Endothelial cell of umbilical vein (primary cell): Measurements from ENCODE around the gene PLA2G4E. TPM values are rescaled to one million over a fixed set of nuclear protein-coding genes. Genes with fewer than 3 reads are reported as not detected.

Experiments used
- BruUV-seq: library from RNA; stranded (reverse); fragments of 400-500 nt; replicated peaks from 2 replicates; lab custom pipeline; 2021; lab: Mats Ljungman, UMichigan
- CTCF ChIA-PET: fragments of 300-600, 350-600 bp; sonication (Branson Sonifier 250); formaldehyde crosslinking; loops from one replicate; lab custom pipeline; 2021; ENCODE audit warnings: antibody characterized with exemption, inconsistent platforms; lab: Charles Lee
- POLR2A ChIA-PET: fragments of 300-600, 350-600 bp; sonication (Branson Sonifier 250); formaldehyde crosslinking; loops from one replicate; lab custom pipeline; 2021; ENCODE audit warnings: antibody characterized with exemption, inconsistent platforms; lab: Charles Lee
- DNase-seq: peaks from one replicate; pipeline ENCODE4 v3.0.0-alpha.2; 2011; ENCODE audit warnings: low read depth, low spot score
- FAIRE-seq: peaks from 2 replicates; lab custom pipeline; 2011; peaks lifted over from hg19 to GRCh38; lab: Jason Lieb, UNC
- H2AFZ ChIP-seq: 2 replicates; pipeline ENCODE4 v1.6.0; 2012; ENCODE audit warnings: low read depth, low read length, control low read depth, inconsistent platforms
- H3K27ac ChIP-seq: 2 replicates; pipeline ENCODE4 v1.5.1; 2011; ENCODE audit warnings: low read depth, mild to moderate bottlenecking, control low read depth, low read length, moderate library complexity; ENCODE audit not compliant: insufficient read depth
- H3K27me3 ChIP-seq, 2 experiments: 2 replicates each; pipeline versions ENCODE4 v1.6.0 to v1.6.1; 2011; ENCODE audit warnings: low read length in 2 of 2, mixed read lengths in 1 of 2; ENCODE audit not compliant: control insufficient read depth in 2 of 2, insufficient read depth in 2 of 2
- H3K36me3 ChIP-seq, 2 experiments: 2 replicates in 1 of 2; 3 replicates in 1 of 2; pipeline ENCODE4 v1.5.1; 2011; ENCODE audit warnings: low read length in 2 of 2, mild to moderate bottlenecking in 1 of 2, moderate library complexity in 1 of 2; ENCODE audit not compliant: control insufficient read depth in 2 of 2, insufficient read depth in 2 of 2; ENCODE audit errors: extremely low read depth in 1 of 2
- H3K4me1 ChIP-seq: 3 replicates; pipeline ENCODE4 v1.5.1; 2011; ENCODE audit warnings: mild to moderate bottlenecking, low read length; ENCODE audit not compliant: control insufficient read depth, insufficient read depth; ENCODE audit errors: extremely low read depth
- H3K4me2 ChIP-seq: 2 replicates; pipeline ENCODE4 v1.6.1; 2011; ENCODE audit warnings: low read length, control low read depth, mixed read lengths; ENCODE audit not compliant: insufficient read depth
- H3K4me3 ChIP-seq, 3 experiments: fragments of 200-600 bp in 1 of 3; sonication (generic), shearing (Covaris generic) in 1 of 3; replicated peaks in 1 of 3; 2 replicates each; pipeline ENCODE4 v1.5.1; 2011 to 2016; ENCODE audit warnings: control low read depth in 3 of 3, low read length in 3 of 3, mild to moderate bottlenecking in 2 of 3, inconsistent platforms in 1 of 3, low read depth in 1 of 3, moderate library complexity in 1 of 3; ENCODE audit not compliant: insufficient read depth in 1 of 3
- H3K79me2 ChIP-seq: 2 replicates; pipeline ENCODE4 v1.6.0; 2012; ENCODE audit warnings: low read length, inconsistent platforms; ENCODE audit not compliant: control insufficient read depth, insufficient read depth
- H3K9ac ChIP-seq: replicated peaks from 2 replicates; pipeline ENCODE3; 2011; ENCODE audit warnings: low read length, control low read depth; ENCODE audit not compliant: insufficient read depth; ENCODE audit errors: extremely low read depth
- H3K9me1 ChIP-seq: replicated peaks from 3 replicates; pipeline ENCODE4 v1.6.0; 2011; ENCODE audit warnings: mild to moderate bottlenecking, low read length; ENCODE audit not compliant: control insufficient read depth, insufficient read depth; ENCODE audit errors: extremely low read depth
- H3K9me3 ChIP-seq: replicated peaks from 2 replicates; pipeline ENCODE4 v1.5.1; 2012; ENCODE audit warnings: low read length, inconsistent platforms; ENCODE audit not compliant: control insufficient read depth, insufficient read depth
- H4K20me1 ChIP-seq: replicated peaks from 2 replicates; pipeline ENCODE3; 2011; ENCODE audit warnings: mild to moderate bottlenecking, low read length; ENCODE audit not compliant: control insufficient read depth, insufficient read depth; ENCODE audit errors: extremely low read depth
- CTCF ChIP-seq, 2 donors: IDR thresholded peaks; 1 replicate in 1 of 2; 2 replicates in 1 of 2; pipeline ENCODE4 v1.5.1; 2011; ENCODE audit warnings: low read length in 2 of 2, mild to moderate bottlenecking in 2 of 2, moderate library complexity in 2 of 2, control low read depth in 1 of 2, inconsistent platforms in 1 of 2, low read depth in 1 of 2; ENCODE audit not compliant: insufficient read depth in 1 of 2; ENCODE audit errors: extremely low read depth in 1 of 2
- EZH2 ChIP-seq: IDR thresholded peaks from 2 replicates; pipeline ENCODE4 v1.6.1; 2012; ENCODE audit warnings: borderline replicate concordance, low read depth, mild to moderate bottlenecking, moderate library complexity, low read length, inconsistent platforms; ENCODE audit not compliant: severe bottlenecking
- FOS ChIP-seq: IDR thresholded peaks from 2 replicates; pipeline ENCODE4 v1.6.1; 2011; ENCODE audit warnings: mild to moderate bottlenecking, low read length, moderate library complexity, borderline replicate concordance; ENCODE audit not compliant: insufficient read depth
- JUN ChIP-seq: IDR thresholded peaks from 2 replicates; pipeline ENCODE4 v1.6.1; 2011; ENCODE audit warnings: borderline replicate concordance, low read depth; ENCODE audit not compliant: insufficient read length, insufficient read depth
- MAX ChIP-seq: IDR thresholded peaks from 2 replicates; pipeline ENCODE4 v1.6.1; 2011; ENCODE audit not compliant: insufficient read depth, insufficient read length
- MYC ChIP-seq: IDR thresholded peaks from one replicate; pipeline ENCODE4 v1.6.1; 2011; ENCODE audit warnings: mild to moderate bottlenecking, low read depth, low read length
- POLR2A ChIP-seq: IDR thresholded peaks from 2 replicates; pipeline ENCODE4 v1.6.1; 2012; ENCODE audit warnings: low read depth, mild to moderate bottlenecking, control low read depth, low read length
- POLR2AphosphoS5 ChIP-seq: IDR thresholded peaks from 2 replicates; pipeline ENCODE4 v1.6.1; 2012; ENCODE audit warnings: low read depth, mild to moderate bottlenecking, control low read depth, low read length, moderate library complexity; ENCODE audit not compliant: insufficient read depth
- dilution Hi-C: fragments of 300-500 bp; cut with MboI; formaldehyde crosslinking; loops from one replicate; pipeline ENCODE4 v1.15.0; 2019; ENCODE audit warnings: low sequenced_read_pairs; ENCODE audit not compliant: extremely low pct_ligation_motif_present
- intact Hi-C: fragments of 100-400 bp; cut with micrococcal nuclease; formaldehyde crosslinking; loops from one replicate; pipeline ENCODE4 v1.10.0; 2022
- polyA plus RNA-seq, 4 experiments: library from polyadenylated mRNA; depleted of rRNA in 3 of 4; stranded (reverse) in 3 of 4; unstranded in 1 of 4; fragments of >200 nt; gene quantifications; 2 replicates each; pipeline versions ENCODE4 v1.2.1 to v1.2.3, GENCODE V29; 2011 to 2012; ENCODE audit warnings: missing spikeins in 1 of 4
- total RNA-seq: library from RNA; stranded (reverse); gene quantifications from 2 replicates; pipeline ENCODE4 v1.2.3, GENCODE V29; 2021

PLA2G4E gene
- total and polyA plus RNA-seq, 2 donors (not counting 3 experiments of a cell fraction or from before 2014, with no cell fraction given), result not detected

- FAIRE-seq (no peak), DNase-seq (no peak)
Measured at GRCh38 chr15:41950489-41950888, 70.4 kb downstream of the PLA2G4E start.

GRCh38 chr15:41950127-41950483 lies 70.7 kb downstream of the PLA2G4E start:
- no peaks in the 10 kb centered on the region for H3K9me1 ChIP-seq
- DNase-seq (no peak), FAIRE-seq (no peak)
- TF ChIP-seq MYC (no peak), CTCF (IDR thresholded peaks at IDR 0.05; ENCODE audit: extremely low read depth in 1 of 2, insufficient read depth in 1 of 2, low read depth in 1 of 2, low read length in 2 of 2) (no peak), MAX (no peak), JUN (no peak), POLR2AphosphoS5 (no peak), EZH2 (no peak), FOS (no peak)
- H3K27ac ChIP-seq, result peak overlapping the region; percentile 68
- no peak overlapping the region for H3K4me3 ChIP-seq
- no TSS peak for BruUV-seq
- dilution Hi-C loops (no loop called here), intact Hi-C loops (no loop called here)
- no peaks in the 10 kb centered on the region for H3K9me3 ChIP-seq
- H3K79me2 ChIP-seq, result peaks cover 94% of the 10 kb centered on the region
- H3K4me1 ChIP-seq, result peaks cover 59% of the 10 kb centered on the region
- ChIA-PET POLR2A (no interaction called here), CTCF (interaction anchor here (1.5 kb wide), 1 partner anchor 19 kb away, joined by 6 read pairs; no protein-coding TSS in a partner anchor)
- H3K36me3 ChIP-seq, result peaks cover 21 to 23% of the 10 kb centered on the region in 2 experiments
- H3K4me2 ChIP-seq, result no peak overlapping the region
- H3K9ac ChIP-seq, result no peak overlapping the region
- no peak overlapping the region for H2AFZ ChIP-seq
- no peaks in the 10 kb centered on the region for H4K20me1 ChIP-seq
- no peaks in the 10 kb centered on the region for H3K27me3 ChIP-seq

More at GRCh38 chr15:41950489-41950888, 70.4 kb downstream of the PLA2G4E start:
- Histone ChIP-seq H3K36me3 (peaks cover 20 to 21% of the 10 kb centered on the region in 2 experiments), H2AFZ (no peak overlapping the region), H3K4me2 (no peak overlapping the region), H3K9me1 (no peaks in the 10 kb centered on the region), H3K9ac (no peak overlapping the region), H3K4me1 (peaks cover 55% of the 10 kb centered on the region), H3K9me3 (no peaks in the 10 kb centered on the region), H3K79me2 (peaks cover 94% of the 10 kb centered on the region), H4K20me1 (no peaks in the 10 kb centered on the region), H3K4me3 (no peak overlapping the region), H3K27ac (peak overlapping the region; percentile 68), H3K27me3 (no peaks in the 10 kb centered on the region)
- ChIA-PET CTCF (interaction anchor here (1.5 kb wide), 1 partner anchor 20 kb away, joined by 6 read pairs; no protein-coding TSS in a partner anchor), POLR2A (no interaction called here)
- intact Hi-C loops (no loop called here), dilution Hi-C loops (no loop called here)
- BruUV-seq, result TSS peak; percentile 4
- TF ChIP-seq MAX (no peak), POLR2A (no peak), FOS (no peak)
